Neuronal stem cell (in vitro differentiated cells): ENCODE measurements around the gene KLF12.
A peak's percentile ranks its signal among the peaks of the same experiment; 100 is the strongest.

Source experiments
- DNase-seq: peaks from one replicate; pipeline ENCODE4 v3.0.0-alpha.2; 2013; ENCODE audit warnings: low spot score
- H2AFZ ChIP-seq: one replicate; pipeline ENCODE4 v1.6.1; 2013; ENCODE audit warnings: mild to moderate bottlenecking, low read length, inconsistent platforms
- H2AK5ac ChIP-seq: 2 replicates; pipeline ENCODE4 v1.6.1; 2013; ENCODE audit warnings: low read depth, mild to moderate bottlenecking, inconsistent platforms, low read length, moderate library complexity, mixed read lengths
- H2BK120ac ChIP-seq: 2 replicates; pipeline ENCODE4 v1.6.1; 2013; ENCODE audit warnings: low read depth, mild to moderate bottlenecking, inconsistent platforms, low read length, moderate library complexity, mixed read lengths
- H2BK12ac ChIP-seq: one replicate; pipeline ENCODE4 v1.6.1; 2013; ENCODE audit warnings: low read length, inconsistent platforms
- H2BK15ac ChIP-seq: 2 replicates; pipeline ENCODE4 v1.6.1; 2013; ENCODE audit warnings: mild to moderate bottlenecking, low read length, inconsistent platforms, mixed read lengths
- H2BK5ac ChIP-seq: one replicate; pipeline ENCODE4 v1.6.1; 2013; ENCODE audit warnings: inconsistent platforms, mild to moderate bottlenecking, low read length, moderate library complexity
- H3K14ac ChIP-seq: one replicate; pipeline ENCODE4 v1.6.1; 2013; ENCODE audit warnings: low read length, inconsistent platforms
- H3K18ac ChIP-seq: 2 replicates; pipeline ENCODE4 v1.6.1; 2013; ENCODE audit warnings: low read length, inconsistent platforms
- H3K23ac ChIP-seq: 2 replicates; pipeline ENCODE4 v1.6.1; 2013; ENCODE audit warnings: low read depth, mild to moderate bottlenecking, mixed read lengths, low read length, inconsistent platforms; ENCODE audit not compliant: poor library complexity
- H3K27ac ChIP-seq: replicated peaks from 3 replicates; pipeline ENCODE4 v1.5.1; 2013; ENCODE audit warnings: low read length, inconsistent platforms
- H3K27me3 ChIP-seq, 3 experiments: 2 replicates each; pipeline ENCODE4 v1.6.1; 2013; ENCODE audit warnings: low read length in 3 of 3, mild to moderate bottlenecking in 2 of 3, inconsistent platforms in 1 of 3, low read depth in 1 of 3, mixed read lengths in 1 of 3, moderate library complexity in 1 of 3; ENCODE audit not compliant: control insufficient read depth in 3 of 3, insufficient read depth in 3 of 3
- H3K36me3 ChIP-seq, 2 donors: replicated peaks in 1 of 2; 2 replicates each; pipeline ENCODE4 v1.6.1; 2013; ENCODE audit warnings: low read length in 2 of 2; ENCODE audit not compliant: control insufficient read depth in 2 of 2, insufficient read depth in 2 of 2
- H3K4ac ChIP-seq: 2 replicates; pipeline ENCODE4 v1.6.1; 2013; ENCODE audit warnings: inconsistent platforms, mild to moderate bottlenecking, low read length, moderate library complexity
- H3K4me1 ChIP-seq, 2 donors: 1 replicate in 1 of 2; 2 replicates in 1 of 2; pipeline ENCODE4 v1.6.1; 2013; ENCODE audit warnings: low read length in 2 of 2, low read depth in 1 of 2; ENCODE audit not compliant: control insufficient read depth in 2 of 2, insufficient read depth in 1 of 2
- H3K4me2 ChIP-seq: one replicate; pipeline ENCODE4 v1.6.1; 2013; ENCODE audit warnings: mild to moderate bottlenecking, low read length, inconsistent platforms; ENCODE audit not compliant: insufficient read depth, poor library complexity, severe bottlenecking
- H3K4me3 ChIP-seq, 2 donors: 2 replicates each; pipeline ENCODE4 v1.5.1; 2013; ENCODE audit warnings: low read length in 2 of 2, mild to moderate bottlenecking in 2 of 2, inconsistent platforms in 1 of 2, moderate library complexity in 1 of 2
- H3K79me1 ChIP-seq: one replicate; pipeline ENCODE4 v1.6.1; 2013; ENCODE audit warnings: low read depth, mild to moderate bottlenecking, inconsistent platforms, low read length, moderate library complexity
- H3K9ac ChIP-seq: one replicate; pipeline ENCODE4 v1.6.1; 2013; ENCODE audit warnings: mild to moderate bottlenecking, low read depth, low read length, inconsistent platforms; ENCODE audit not compliant: poor library complexity
- H3K9me3 ChIP-seq, 2 donors: replicated peaks in 1 of 2; 2 replicates each; pipeline versions ENCODE3 to v1.6.1; 2013; ENCODE audit warnings: low read length in 2 of 2, mild to moderate bottlenecking in 2 of 2, inconsistent platforms in 1 of 2, low read depth in 1 of 2, mixed read lengths in 1 of 2, moderate library complexity in 1 of 2; ENCODE audit not compliant: control insufficient read depth in 2 of 2, insufficient read depth in 1 of 2
- H4K8ac ChIP-seq: one replicate; pipeline ENCODE4 v1.6.1; 2013; ENCODE audit warnings: low read depth, mild to moderate bottlenecking, inconsistent platforms, low read length, moderate library complexity
- H4K91ac ChIP-seq: one replicate; pipeline ENCODE4 v1.6.1; 2013; ENCODE audit warnings: low read length, low read depth, mild to moderate bottlenecking, inconsistent platforms; ENCODE audit not compliant: poor library complexity
- WGBS, 2 donors: extraction: QIAGEN DNeasy Blood & Tissue Kit; methylation state at CpG; one replicate each; pipeline ENCODE4 v1.1.7; 2013; ENCODE audit warnings: missing lambda C conversion rate in 2 of 2, mixed read lengths in 1 of 2; ENCODE audit not compliant: insufficient read length in 2 of 2, insufficient replicate concordance in 1 of 2; ENCODE audit errors: extremely low coverage in 2 of 2; 5-methylcytosine and 5-hydroxymethylcytosine counted together

Gene KLF12

DNA sequence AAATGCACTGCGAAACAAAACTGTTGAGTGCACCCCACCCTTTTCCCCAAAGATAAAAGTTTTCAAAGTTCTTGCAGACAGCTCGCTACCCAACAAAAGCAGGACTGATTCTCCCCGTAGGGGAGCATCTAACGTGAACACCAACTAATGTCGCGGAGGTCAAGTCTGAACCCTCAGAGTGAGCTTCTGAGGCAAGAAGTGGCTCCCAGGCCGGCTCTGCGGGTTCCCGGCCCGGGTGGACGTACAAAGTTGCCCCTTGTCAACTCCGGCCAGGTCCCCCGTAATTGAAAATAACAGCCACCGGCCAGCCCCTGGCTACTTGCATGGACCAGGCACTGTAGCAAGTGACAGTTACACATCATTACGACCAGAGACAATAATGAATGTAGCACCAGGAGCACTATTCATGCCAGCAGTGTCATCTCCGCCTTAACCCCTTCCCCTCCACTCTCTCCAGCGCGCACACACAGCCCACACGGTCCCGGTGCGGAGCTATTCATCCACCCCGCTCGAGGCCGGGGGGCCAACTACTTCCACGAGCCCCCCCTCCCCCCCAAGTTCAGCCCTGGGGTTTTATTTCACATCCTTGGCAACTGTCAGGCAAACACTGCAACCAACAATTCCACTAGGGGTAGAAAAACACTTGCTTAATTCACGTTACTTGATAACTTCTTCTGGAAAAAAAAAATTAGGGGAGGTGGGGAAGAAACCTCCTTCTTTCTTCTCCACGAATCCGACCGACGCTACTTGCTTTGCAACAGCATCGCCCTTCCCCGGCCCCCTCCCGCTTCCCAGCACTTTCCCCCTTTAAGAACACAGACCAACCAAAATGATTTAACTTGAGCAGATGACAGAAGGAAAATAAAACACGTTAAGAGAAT lies 1.2 kb downstream of the KLF12 start:
- H3K14ac ChIP-seq, result no peak overlapping the region
- H3K36me3 ChIP-seq, result no peaks in the 10 kb centered on the region
- H2AK5ac ChIP-seq, result no peak overlapping the region
- no peak overlapping the region for H2BK120ac ChIP-seq
- H3K4me2 ChIP-seq, result peak overlapping the region; percentile 91
- whole genome bisulfite sequencing, 2 donors, result no CpG with 5 or more reads among the region's 34 CpGs
- no peaks in the 10 kb centered on the region for H3K79me1 ChIP-seq
- peak overlapping the region; percentile 81 for H3K9ac ChIP-seq
- no peak overlapping the region for H3K4ac ChIP-seq
- H2BK15ac ChIP-seq, result no peak overlapping the region
- no peak overlapping the region for H2BK5ac ChIP-seq
- H3K18ac ChIP-seq, result peak overlapping the region; percentile 15
- no peak overlapping the region for H4K8ac ChIP-seq
- H2BK12ac ChIP-seq, result no peak overlapping the region
- peak overlapping the region; percentile 71 for H2AFZ ChIP-seq
- H3K4me1 ChIP-seq, result peaks cover 3 to 23% of the 10 kb centered on the region in 2 donors
- H3K27me3 ChIP-seq, result no peaks in the 10 kb centered on the region
- no peaks in the 10 kb centered on the region for H3K9me3 ChIP-seq
- no peak overlapping the region for H3K23ac ChIP-seq
- no peak overlapping the region for H3K27ac ChIP-seq
- H3K4me3 ChIP-seq, result peak overlapping the region; percentile 80 to 91
- peak; percentile 24 for DNase-seq
- no peak overlapping the region for H4K91ac ChIP-seq

DNA sequence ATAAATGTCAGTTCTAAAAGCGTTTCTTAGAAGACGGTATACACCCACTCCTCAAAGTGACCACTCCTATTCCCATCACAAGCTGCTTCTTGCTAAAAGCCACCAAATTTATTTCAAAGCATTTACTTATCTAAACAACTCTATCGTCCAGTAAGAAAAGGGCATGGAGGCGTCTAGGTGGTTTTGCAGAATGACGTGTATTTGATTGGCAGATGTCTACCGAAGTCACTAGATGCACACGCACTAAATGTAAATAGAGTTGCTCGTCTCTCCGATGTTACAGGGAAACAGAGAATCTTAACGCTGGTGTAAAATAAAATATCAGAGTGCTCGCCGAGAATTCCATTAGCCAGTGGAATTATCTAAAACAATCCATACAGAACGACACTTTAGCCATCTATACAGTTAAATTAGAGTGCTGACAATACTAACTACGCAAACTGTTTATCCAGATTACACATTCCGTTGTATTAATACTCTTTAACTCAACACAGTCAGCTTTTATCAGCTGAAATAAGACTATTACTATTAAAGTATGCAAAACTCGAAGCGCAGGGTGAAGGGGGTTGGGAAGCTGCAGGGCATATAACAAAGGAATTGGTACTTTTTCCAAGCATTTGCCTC lies 1.9 kb downstream of the KLF12 start:
- no CpG with 5 or more reads among the region's 17 CpGs for WGBS, 2 donors
- Histone ChIP-seq H3K4ac (no peak overlapping the region), H3K18ac (no peak overlapping the region), H3K14ac (no peak overlapping the region), H4K8ac (no peak overlapping the region), H3K4me1 (peaks cover 3 to 24% of the 10 kb centered on the region in 2 donors), H3K9ac (no peak overlapping the region), H2BK15ac (no peak overlapping the region), H2BK5ac (no peak overlapping the region), H2AFZ (peak overlapping the region; percentile 71), H2BK120ac (no peak overlapping the region), H4K91ac (no peak overlapping the region), H3K36me3 (no peaks in the 10 kb centered on the region), H2BK12ac (no peak overlapping the region), H3K9me3 (no peaks in the 10 kb centered on the region), H2AK5ac (no peak overlapping the region), H3K4me2 (peak overlapping the region; percentile 91), H3K79me1 (no peaks in the 10 kb centered on the region), H3K4me3 (peak overlapping the region; percentile 80 to 91), H3K23ac (no peak overlapping the region), H3K27ac (no peak overlapping the region), H3K27me3 (no peaks in the 10 kb centered on the region)
- DNase-seq, result no peak

DNA sequence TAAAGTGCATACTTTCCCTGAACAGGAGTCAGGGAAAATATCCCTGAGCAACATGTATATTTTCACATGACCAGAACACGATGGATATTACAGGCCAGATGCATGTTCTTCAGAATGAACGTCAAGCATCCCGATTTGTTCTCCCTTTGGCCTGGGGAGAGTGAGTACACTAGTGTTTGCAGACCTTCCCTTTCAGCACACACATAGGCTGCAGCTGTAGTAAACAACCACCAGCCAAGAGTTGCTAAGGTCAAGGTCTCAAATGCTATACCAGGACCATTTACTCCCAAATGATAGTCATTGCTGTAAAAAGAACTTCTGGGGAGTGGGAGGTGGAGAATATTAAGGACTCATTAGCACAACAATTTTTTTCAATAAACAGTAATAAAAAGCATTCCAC lies 3.0 kb downstream of the KLF12 start:
- Histone ChIP-seq H2BK5ac (no peak overlapping the region), H2BK12ac (no peak overlapping the region), H3K79me1 (no peaks in the 10 kb centered on the region), H4K91ac (no peak overlapping the region), H3K4ac (no peak overlapping the region), H3K4me3 (peak overlapping the region in 1 of 2 donors; percentile 91), H3K36me3 (no peaks in the 10 kb centered on the region), H2AK5ac (no peak overlapping the region), H3K4me2 (no peak overlapping the region), H3K27ac (no peak overlapping the region), H2BK15ac (no peak overlapping the region), H2BK120ac (no peak overlapping the region), H3K27me3 (no peaks in the 10 kb centered on the region), H3K9me3 (no peaks in the 10 kb centered on the region), H3K23ac (no peak overlapping the region), H3K14ac (no peak overlapping the region), H2AFZ (no peak overlapping the region), H3K18ac (no peak overlapping the region), H4K8ac (no peak overlapping the region), H3K9ac (no peak overlapping the region), H3K4me1 (peaks cover under 1 to 17% of the 10 kb centered on the region in 2 donors)
- WGBS, 2 donors, result no CpG with 5 or more reads among the region's 3 CpGs
- no peak for DNase-seq

DNA sequence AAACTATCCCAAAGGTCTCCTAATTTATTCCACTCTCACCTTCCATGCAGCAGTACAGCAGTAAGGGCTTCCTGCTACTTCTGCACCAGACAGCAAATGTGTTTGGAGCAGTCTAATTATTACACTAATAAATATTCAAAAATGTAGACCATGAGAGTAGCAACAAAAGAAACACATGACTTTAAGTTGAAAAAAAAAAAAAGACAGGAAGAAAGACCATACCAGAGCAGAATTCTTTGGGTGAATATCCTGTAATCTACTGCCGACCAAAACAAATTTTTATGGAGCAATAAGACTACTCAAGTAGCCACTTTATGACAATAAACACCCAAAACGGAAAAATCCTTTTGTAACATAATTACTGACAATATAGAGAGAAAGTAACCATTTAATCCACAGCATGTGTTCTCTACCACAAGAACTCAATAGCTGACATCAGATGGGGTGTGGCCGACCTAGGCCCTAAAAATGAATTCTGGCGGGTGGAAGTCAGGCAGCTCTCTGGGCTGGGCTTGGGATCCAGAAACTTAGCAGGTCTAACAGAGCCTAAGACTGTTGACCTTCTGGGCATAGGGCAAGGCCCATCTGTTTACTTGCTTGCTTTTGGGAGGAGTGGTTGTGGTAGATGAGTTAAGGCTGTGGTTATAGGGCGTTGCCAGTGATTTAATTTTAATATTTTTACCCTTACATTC lies 4.6 kb downstream of the KLF12 start:
- H3K9ac ChIP-seq, result no peak overlapping the region

More for the DNA sequence above, 4.6 kb downstream of the KLF12 start:
- no peaks in the 10 kb centered on the region for H3K27me3 ChIP-seq
- no peak for DNase-seq
- no peak overlapping the region for H3K4me2 ChIP-seq
- H3K23ac ChIP-seq, result no peak overlapping the region
- no peaks in the 10 kb centered on the region for H3K36me3 ChIP-seq
- WGBS, 2 donors, result no CpG with 5 or more reads among the region's 5 CpGs
- H2AFZ ChIP-seq, result no peak overlapping the region
- H3K18ac ChIP-seq, result no peak overlapping the region
- H2BK5ac ChIP-seq, result no peak overlapping the region
- peaks cover 0 to 17% of the 10 kb centered on the region in 2 donors for H3K4me1 ChIP-seq
- H2BK120ac ChIP-seq, result no peak overlapping the region
- no peak overlapping the region for H3K27ac ChIP-seq
- no peak overlapping the region for H3K14ac ChIP-seq
- H2AK5ac ChIP-seq, result no peak overlapping the region
- H4K8ac ChIP-seq, result no peak overlapping the region
- H3K4me3 ChIP-seq, result no peak overlapping the region
- no peaks in the 10 kb centered on the region for H3K79me1 ChIP-seq
- no peaks in the 10 kb centered on the region for H3K9me3 ChIP-seq
- no peak overlapping the region for H4K91ac ChIP-seq
- no peak overlapping the region for H2BK12ac ChIP-seq
- H3K4ac ChIP-seq, result no peak overlapping the region
- H2BK15ac ChIP-seq, result no peak overlapping the region
